H1 (cell line): ENCODE results near the gene CDH16. TPM values are rescaled to one million over a fixed set of nuclear protein-coding genes. Genes with fewer than 3 reads are reported as not detected.
A peak's percentile ranks its signal among the peaks of the same experiment; 100 is the strongest.

ENCODE experiments used
- CTCF ChIA-PET: fragments of 300-600 bp; sonication (Branson Sonifier 250); formaldehyde crosslinking; loops from one replicate; lab custom pipeline; 2021; ENCODE audit not compliant: partially characterized antibody; lab: Charles Lee
- POLR2A ChIA-PET: fragments of 300-600 bp; sonication (Branson Sonifier 250); formaldehyde crosslinking; loops from one replicate; lab custom pipeline; 2021; ENCODE audit warnings: inconsistent platforms; ENCODE audit not compliant: partially characterized antibody; lab: Charles Lee
- DNase-seq, 2 experiments: peaks; one replicate each; pipeline versions ENCODE4 v3.0.0 to v3.0.0-alpha.2; 2010 to 2022; ENCODE audit warnings: low spot score in 2 of 2, low read depth in 1 of 2, mixed read lengths in 1 of 2
- FAIRE-seq: peaks from 2 replicates; lab custom pipeline; 2011; peaks lifted over from hg19 to GRCh38; lab: Jason Lieb, UNC
- H2AFZ ChIP-seq: 2 replicates; pipeline ENCODE4 v1.8.1; 2012; ENCODE audit warnings: low read length, inconsistent platforms
- H2AK5ac ChIP-seq: 2 replicates; pipeline ENCODE4 v1.6.1; 2013; ENCODE audit warnings: low read depth, low read length
- H2BK120ac ChIP-seq: replicated peaks from 2 replicates; pipeline ENCODE3; 2013; ENCODE audit warnings: low read depth, low read length, inconsistent platforms
- H2BK12ac ChIP-seq: 2 replicates; pipeline ENCODE4 v1.6.1; 2013; ENCODE audit warnings: low read depth, low read length
- H2BK15ac ChIP-seq: 2 replicates; pipeline ENCODE4 v1.6.1; 2013; ENCODE audit warnings: low read length
- H2BK20ac ChIP-seq: 2 replicates; pipeline ENCODE4 v1.6.1; 2013; ENCODE audit warnings: low read length
- H2BK5ac ChIP-seq: 2 replicates; pipeline ENCODE4 v1.6.1; 2013; ENCODE audit warnings: low read depth, low read length
- H3K14ac ChIP-seq: 2 replicates; pipeline ENCODE4 v1.6.1; 2013; ENCODE audit warnings: inconsistent platforms; ENCODE audit not compliant: insufficient read length
- H3K18ac ChIP-seq: 2 replicates; pipeline ENCODE4 v1.6.1; 2013; ENCODE audit warnings: low read length; ENCODE audit errors: extremely low read depth
- H3K23ac ChIP-seq: 2 replicates; pipeline ENCODE4 v1.6.1; 2013; ENCODE audit warnings: inconsistent platforms; ENCODE audit not compliant: insufficient read length
- H3K23me2 ChIP-seq: 2 replicates; pipeline ENCODE4 v1.6.1; 2013; ENCODE audit warnings: low read depth, low read length
- H3K27ac ChIP-seq: 2 replicates; pipeline ENCODE4 v1.6.1; 2011; ENCODE audit warnings: low read depth, low read length, inconsistent platforms
- H3K27me3 ChIP-seq, 4 experiments: replicated peaks in 1 of 4; 1 replicate in 1 of 4; 2 replicates in 3 of 4; pipeline versions ENCODE4 v1.6.1 to v1.8.1; 2011 to 2013; ENCODE audit warnings: low read length in 3 of 4, mild to moderate bottlenecking in 3 of 4, inconsistent platforms in 2 of 4, mixed read lengths in 2 of 4, moderate library complexity in 1 of 4; ENCODE audit not compliant: control insufficient read depth in 3 of 4, insufficient read depth in 3 of 4; ENCODE audit errors: extremely low read depth in 1 of 4
- H3K36me3 ChIP-seq, 4 experiments: 2 replicates each; pipeline versions ENCODE4 v1.6.1 to v1.8.1; 2011 to 2013; ENCODE audit warnings: mild to moderate bottlenecking in 4 of 4, low read length in 3 of 4, moderate library complexity in 2 of 4, control low read depth in 1 of 4, inconsistent platforms in 1 of 4; ENCODE audit not compliant: insufficient read depth in 4 of 4, control insufficient read depth in 2 of 4
- H3K4ac ChIP-seq: replicated peaks from 2 replicates; pipeline ENCODE3; 2013; ENCODE audit warnings: low read length, low read depth, mixed read lengths, inconsistent platforms; ENCODE audit not compliant: insufficient read length
- H3K4me1 ChIP-seq, 4 experiments: replicated peaks in 1 of 4; 1 replicate in 1 of 4; 2 replicates in 3 of 4; pipeline versions ENCODE4 v1.6.1 to v1.8.1; 2011 to 2013; ENCODE audit warnings: low read length in 3 of 4, inconsistent platforms in 2 of 4, mixed read lengths in 1 of 4; ENCODE audit not compliant: insufficient read depth in 4 of 4, control insufficient read depth in 3 of 4
- H3K4me2 ChIP-seq, 2 experiments: 2 replicates each; pipeline versions ENCODE4 v1.6.1 to v1.8.1; 2011 to 2013; ENCODE audit warnings: low read depth in 2 of 2, low read length in 2 of 2, control low read depth in 1 of 2, inconsistent platforms in 1 of 2, mild to moderate bottlenecking in 1 of 2; ENCODE audit not compliant: insufficient read depth in 1 of 2
- H3K4me3 ChIP-seq, 4 experiments: fragments of 200-600, 300-600 bp in 1 of 4; sonication (generic), shearing (Covaris generic), sonication (Bioruptor Twin) in 1 of 4; 2 replicates each; pipeline versions ENCODE4 v1.5.1 to v1.8.1; 2011 to 2016; ENCODE audit warnings: low read length in 4 of 4, low read depth in 3 of 4, control low read depth in 2 of 4, inconsistent platforms in 2 of 4, mild to moderate bottlenecking in 2 of 4, mixed read lengths in 1 of 4, moderate library complexity in 1 of 4; ENCODE audit not compliant: insufficient read depth in 2 of 4; ENCODE audit errors: extremely low read depth in 1 of 4
- H3K56ac ChIP-seq: replicated peaks from 2 replicates; pipeline ENCODE3; 2013; ENCODE audit warnings: low read depth, mild to moderate bottlenecking, mixed read lengths, low read length, inconsistent platforms; ENCODE audit not compliant: insufficient read length
- H3K79me1 ChIP-seq: 2 replicates; pipeline ENCODE4 v1.6.1; 2013; ENCODE audit warnings: low read depth, low read length, control low read depth
- H3K79me2 ChIP-seq, 2 experiments: 2 replicates each; pipeline versions ENCODE4 v1.6.1 to v1.8.1; 2012 to 2013; ENCODE audit warnings: low read length in 2 of 2, mild to moderate bottlenecking in 2 of 2, inconsistent platforms in 1 of 2; ENCODE audit not compliant: insufficient read depth in 2 of 2, control insufficient read depth in 1 of 2
- H3K9ac ChIP-seq, 4 experiments: replicated peaks in 1 of 4; 1 replicate in 1 of 4; 2 replicates in 3 of 4; pipeline versions ENCODE4 v1.6.1 to v1.8.1; 2011 to 2013; ENCODE audit warnings: low read depth in 3 of 4, low read length in 3 of 4, control low read depth in 2 of 4, mild to moderate bottlenecking in 2 of 4, moderate library complexity in 2 of 4, inconsistent platforms in 1 of 4; ENCODE audit errors: extremely low read depth in 1 of 4
- H3K9me3 ChIP-seq, 2 experiments: 2 replicates each; pipeline versions ENCODE4 v1.6.1 to v1.8.1; 2012 to 2013; ENCODE audit warnings: mild to moderate bottlenecking in 2 of 2, moderate library complexity in 2 of 2, control low read depth in 1 of 2, inconsistent platforms in 1 of 2, low read depth in 1 of 2, low read length in 1 of 2, mixed read lengths in 1 of 2; ENCODE audit not compliant: insufficient read depth in 2 of 2
- H4K20me1 ChIP-seq, 2 experiments: replicated peaks in 1 of 2; 2 replicates each; pipeline versions ENCODE3 to v1.8.1; 2011 to 2013; ENCODE audit warnings: inconsistent platforms in 2 of 2, low read length in 2 of 2, mild to moderate bottlenecking in 1 of 2; ENCODE audit not compliant: insufficient read depth in 2 of 2, control insufficient read depth in 1 of 2
- H4K5ac ChIP-seq: 2 replicates; pipeline ENCODE4 v1.6.1; 2013; ENCODE audit warnings: low read length, low read depth, mixed read lengths, inconsistent platforms; ENCODE audit not compliant: insufficient read length
- H4K8ac ChIP-seq: 2 replicates; pipeline ENCODE4 v1.8.0; 2013; ENCODE audit warnings: mild to moderate bottlenecking, moderate library complexity, low read length, inconsistent platforms; ENCODE audit not compliant: insufficient read depth; ENCODE audit errors: extremely low read depth
- H4K91ac ChIP-seq: replicated peaks from 2 replicates; pipeline ENCODE3; 2013; ENCODE audit warnings: low read length, mixed read lengths, inconsistent platforms; ENCODE audit not compliant: insufficient read length
- CBX5 ChIP-seq: fragments of 300-800, 300-1000 bp; sonication (generic); IDR thresholded peaks from 2 replicates; pipeline ENCODE4 v1.7.1; 2016; ENCODE audit warnings: antibody characterized with exemption, low read length, low read depth
- KDM1A ChIP-seq: fragments of 200-600, 300-600 bp; sonication (generic); IDR thresholded peaks from 2 replicates; pipeline ENCODE4 v1.7.1; 2016; ENCODE audit warnings: mild to moderate bottlenecking, low read length, borderline replicate concordance
- PHF8 ChIP-seq: fragments of 200-600 bp; sonication (generic); conservative IDR thresholded peaks from 2 replicates; pipeline ENCODE4 v1.7.1; 2012; ENCODE audit warnings: low read depth, mild to moderate bottlenecking, inconsistent platforms, low read length, moderate library complexity
- POU5F1 ChIP-seq: IDR thresholded peaks from 2 replicates; pipeline ENCODE4 v1.6.1; 2011; ENCODE audit warnings: low read depth, mild to moderate bottlenecking, low read length, moderate library complexity
- RBBP5 ChIP-seq: IDR thresholded peaks from 2 replicates; pipeline ENCODE4 v1.7.1; 2012; ENCODE audit warnings: low read depth, mild to moderate bottlenecking, inconsistent platforms, low read length, moderate library complexity, borderline replicate concordance
- SAP30 ChIP-seq: fragments of 300-600 bp; sonication (generic); IDR thresholded peaks from 2 replicates; pipeline ENCODE4 v1.7.1; 2012; ENCODE audit warnings: low read length, moderate library complexity, mild to moderate bottlenecking, inconsistent platforms; ENCODE audit not compliant: insufficient read depth, insufficient replicate concordance
- SP4 ChIP-seq: IDR thresholded peaks from 2 replicates; pipeline ENCODE4 v1.6.1; 2012; ENCODE audit warnings: low read length, inconsistent platforms
- TAF7 ChIP-seq: optimal IDR thresholded peaks from 2 replicates; pipeline ENCODE3; 2011; ENCODE audit warnings: low read depth, mild to moderate bottlenecking, inconsistent platforms, low read length, moderate library complexity, borderline replicate concordance
- WGBS, 2 experiments: shearing (Covaris generic) in 1 of 2; methylation state at CpG; one replicate each; pipeline versions ENCODE4 v1.1.6 to v1.1.7; 2013 to 2015; ENCODE audit warnings: low lambda C conversion rate in 2 of 2, mixed read lengths in 2 of 2, inconsistent platforms in 1 of 2, low coverage in 1 of 2, missing lambda C conversion rate in 1 of 2; ENCODE audit not compliant: insufficient replicate concordance in 2 of 2, insufficient coverage in 1 of 2, insufficient read length in 1 of 2; ENCODE audit errors: extremely low coverage in 1 of 2, missing lambda C conversion rate in 1 of 2; 5-methylcytosine and 5-hydroxymethylcytosine counted together
- polyA plus RNA-seq, 7 experiments: library from polyadenylated mRNA; depleted of rRNA in 3 of 7; stranded (reverse) in 5 of 7; unstranded in 2 of 7; fragments of >200 nt in 5 of 7; fragments of 200-250 nt in 2 of 7; gene quantifications; 1 replicate in 5 of 7; 2 replicates in 1 of 7; 4 replicates in 1 of 7; pipeline versions ENCODE4 v1.2.1 to v1.2.3, GENCODE V29; 2011 to 2013; ENCODE audit warnings: missing spikeins in 2 of 7, mixed read lengths in 2 of 7
- total RNA-seq: library from RNA; stranded (reverse); fragmentation: NEBNext Ultra II Directional; extraction: Animal tissue kit (Norgen Biotek cat#: 25700); gene quantifications from 2 replicates; pipeline ENCODE4 v1.2.1, GENCODE V29; 2021

CDH16 gene
- total and polyA plus RNA-seq, 2 of the 8 experiments (the other 6 are each of a cell fraction or from before 2014, with no cell fraction given) = not detected

GRCh38 chr16:66933776-66934137 lies 15.1 kb upstream of the CDH16 start:
- no peak overlapping the region for H3K23ac ChIP-seq
- H3K23me2 ChIP-seq = peaks cover 15% of the 10 kb centered on the region; the same call in 1 of the 2 replicates
- no peak overlapping the region for H3K27ac ChIP-seq
- peaks cover 0 to 9% (median 6%) of the 10 kb centered on the region in 4 experiments; a peak in 4 of 7 replicates for H3K27me3 ChIP-seq
- peak overlapping the region; percentile 79 to 92 (median 90) for H3K4me3 ChIP-seq
- no peak overlapping the region for H3K56ac ChIP-seq
- ChIA-PET POLR2A (interaction anchor here (0.9 to 1.8 kb wide), 3 partner anchors 14 to 252 kb away, joined by 3 to 5 read pairs (median 3); partner anchors contain the start of gene PDP2), CTCF (interaction anchor here (1.1 to 5.5 kb wide), 8 partner anchors 12 to 102 kb away, joined by 3 to 44 read pairs (median 8); partner anchors contain the start of gene CES3)
- TF ChIP-seq CBX5 (no peak), RBBP5 (no peak), SP4 (no peak), KDM1A (no peak), TAF7 (no peak), SAP30 (peak; percentile 63), POU5F1 (no peak), PHF8 (no peak)
- no peaks in the 10 kb centered on the region; a peak in 1 of 4 replicates for H3K79me2 ChIP-seq
- H2BK20ac ChIP-seq = no peak overlapping the region
- WGBS, 2 experiments = 6% methylated on average over 11 of the region's 12 CpGs; no CpG with 5 or more reads in 1 of the 2 experiments
- FAIRE-seq (no peak), DNase-seq (no peak)
- no peak overlapping the region for H2AK5ac ChIP-seq
- no peak overlapping the region for H4K5ac ChIP-seq
- H4K8ac ChIP-seq = no peak overlapping the region
- no peak overlapping the region for H2BK5ac ChIP-seq
- no peak overlapping the region for H3K14ac ChIP-seq
- H3K79me1 ChIP-seq = peaks cover 2% of the 10 kb centered on the region; the same call in 1 of the 2 replicates
- H2AFZ ChIP-seq = peak overlapping the region; percentile 74; the same call in 1 of the 2 replicates
- no peak overlapping the region for H3K4ac ChIP-seq
- peaks cover 0 to 3% (median under 1%) of the 10 kb centered on the region in 4 experiments; a peak in 3 of 8 replicates for H3K36me3 ChIP-seq
- H2BK120ac ChIP-seq = no peak overlapping the region
- H2BK12ac ChIP-seq = no peak overlapping the region; the same call in 1 of the 2 replicates
- H4K91ac ChIP-seq = peak overlapping the region; percentile 53
- H3K4me2 ChIP-seq = peak overlapping the region; percentile 89 to 99
- peaks cover 0 to 9% (median 5%) of the 10 kb centered on the region in 4 experiments; a peak in 4 of 7 replicates for H3K4me1 ChIP-seq
- H3K9ac ChIP-seq = peak overlapping the region; percentile 58 to 78 (median 61)
- H3K9me3 ChIP-seq = no peaks in the 10 kb centered on the region
- no peak overlapping the region for H3K18ac ChIP-seq
- peaks cover 2 to 9% of the 10 kb centered on the region in 2 experiments for H4K20me1 ChIP-seq
- H2BK15ac ChIP-seq = no peak overlapping the region
